Testis (tissue), 2 donors: ENCODE results near the gene KISS1R.

Experiments
- CTCF ChIP-seq, 3 experiments: fragments of 450-650 bp in 2 of 3; fragments of 200-600 bp in 1 of 3; sonication (generic) in 1 of 3; IDR thresholded peaks; one replicate each; pipeline ENCODE4 v1.5.1; 2016 to 2019; ENCODE audit warnings: antibody characterized with exemption in 3 of 3, mild to moderate bottlenecking in 2 of 3, moderate library complexity in 1 of 3
- POLR2A ChIP-seq: fragments of 450-650 bp; IDR thresholded peaks from one replicate; pipeline ENCODE4 v1.6.1; 2017; ENCODE audit warnings: antibody characterized with exemption, mild to moderate bottlenecking, moderate library complexity

- TF ChIP-seq CTCF (IDR thresholded peaks at IDR 0.05) (no peak), POLR2A (no peak)
Measured at GRCh38 chr19:871446-872265, 45.5 kb upstream of the KISS1R start.
